BJ (cell line): Measurements from ENCODE around the gene GNG4. TPM values are rescaled to one million over a fixed set of nuclear protein-coding genes. Genes with fewer than 3 reads are reported as not detected.

Experiments used
- CTCF ChIA-PET: fragments of 350-600 bp; formaldehyde crosslinking; extraction: SDS; loops from one replicate; lab custom pipeline; 2021; ENCODE audit warnings: antibody characterized with exemption, inconsistent platforms; lab: Yijun Ruan, JAX
- POLR2A ChIA-PET: fragments of 300-600 bp; sonication (Branson Sonifier 250); formaldehyde crosslinking; extraction: SDS; loops from one replicate; lab custom pipeline; 2021; ENCODE audit warnings: antibody characterized with exemption; lab: Charles Lee
- DNase-seq: peaks from one replicate; pipeline ENCODE4 v3.0.0-alpha.2; 2011; ENCODE audit warnings: low read depth
- H3K27me3 ChIP-seq: 2 replicates; pipeline ENCODE4 v1.6.0; 2011; ENCODE audit warnings: low read length; ENCODE audit not compliant: control insufficient read depth, insufficient read depth
- H3K36me3 ChIP-seq: 2 replicates; pipeline ENCODE4 v1.5.1; 2011; ENCODE audit warnings: low read length; ENCODE audit not compliant: control insufficient read depth, insufficient read depth
- H3K4me3 ChIP-seq: 2 replicates; pipeline ENCODE4 v1.5.1; 2011; ENCODE audit warnings: low read depth, mild to moderate bottlenecking, control low read depth, low read length
- polyA plus RNA-seq: library from polyadenylated mRNA; depleted of rRNA; stranded (reverse); fragments of >200 nt; gene quantifications from 2 replicates; pipeline ENCODE4 v1.2.3, GENCODE V29; 2011
- TF ChIP-seq, protein P1 (sequence below): IDR thresholded peaks from 2 replicates; pipeline ENCODE4 v1.5.1; 2011; ENCODE audit warnings: low read depth, mild to moderate bottlenecking, control low read depth, inconsistent platforms, low read length, moderate library complexity; ENCODE audit not compliant: insufficient read depth

The GNG4 gene
- polyA plus RNA-seq, 1 experiment: 0.09 TPM

- POLR2A ChIA-PET: no interaction called here
Observed at GRCh38 chr1:235513495-235514366, 135.9 kb downstream of the GNG4 start.

DNA sequence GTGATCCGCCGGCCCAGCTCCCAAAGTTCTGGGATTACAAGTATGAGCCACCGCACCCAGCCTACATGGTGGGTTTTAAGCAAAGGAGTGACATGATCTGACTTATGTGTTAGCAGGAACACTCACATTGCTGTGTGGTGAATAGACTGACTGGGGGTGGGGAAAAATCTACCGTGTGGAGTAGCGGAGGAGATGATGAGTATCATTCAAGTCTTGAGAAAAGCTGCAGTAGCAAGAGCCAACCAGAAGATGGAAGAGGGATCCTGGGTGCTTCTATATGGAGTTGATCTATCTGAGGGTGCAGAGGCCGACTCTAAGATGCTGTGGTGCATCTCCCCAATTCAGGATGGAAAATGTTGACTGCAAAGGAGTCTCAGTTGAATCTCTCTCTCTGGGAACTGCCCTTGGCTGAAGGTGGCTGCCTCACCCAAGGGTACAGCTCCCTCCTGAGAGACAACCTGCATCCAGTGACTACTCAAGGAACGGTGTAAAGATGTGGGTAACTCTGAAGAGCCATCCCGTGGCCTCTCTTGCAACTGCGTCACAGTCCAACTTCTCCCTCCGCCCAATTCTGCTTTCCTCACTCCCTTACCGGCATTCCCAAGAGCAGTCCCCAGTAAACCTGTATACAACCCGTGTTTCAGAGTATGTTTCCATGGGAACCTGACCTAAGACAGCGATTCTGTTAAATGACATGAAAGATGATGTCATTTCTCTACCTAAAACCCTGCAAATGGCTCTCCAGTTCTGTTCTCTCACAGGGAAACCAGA lies 137.9 kb downstream of the GNG4 start:
- DNase-seq: no peak
- no peaks in the 10 kb centered on the region for H3K36me3 ChIP-seq
- TF ChIP-seq, protein P1, sequence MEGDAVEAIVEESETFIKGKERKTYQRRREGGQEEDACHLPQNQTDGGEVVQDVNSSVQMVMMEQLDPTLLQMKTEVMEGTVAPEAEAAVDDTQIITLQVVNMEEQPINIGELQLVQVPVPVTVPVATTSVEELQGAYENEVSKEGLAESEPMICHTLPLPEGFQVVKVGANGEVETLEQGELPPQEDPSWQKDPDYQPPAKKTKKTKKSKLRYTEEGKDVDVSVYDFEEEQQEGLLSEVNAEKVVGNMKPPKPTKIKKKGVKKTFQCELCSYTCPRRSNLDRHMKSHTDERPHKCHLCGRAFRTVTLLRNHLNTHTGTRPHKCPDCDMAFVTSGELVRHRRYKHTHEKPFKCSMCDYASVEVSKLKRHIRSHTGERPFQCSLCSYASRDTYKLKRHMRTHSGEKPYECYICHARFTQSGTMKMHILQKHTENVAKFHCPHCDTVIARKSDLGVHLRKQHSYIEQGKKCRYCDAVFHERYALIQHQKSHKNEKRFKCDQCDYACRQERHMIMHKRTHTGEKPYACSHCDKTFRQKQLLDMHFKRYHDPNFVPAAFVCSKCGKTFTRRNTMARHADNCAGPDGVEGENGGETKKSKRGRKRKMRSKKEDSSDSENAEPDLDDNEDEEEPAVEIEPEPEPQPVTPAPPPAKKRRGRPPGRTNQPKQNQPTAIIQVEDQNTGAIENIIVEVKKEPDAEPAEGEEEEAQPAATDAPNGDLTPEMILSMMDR: no peak; the same call in 1 of the 2 replicates
- CTCF ChIA-PET: interaction anchor here (0.6 to 1.6 kb wide), 4 partner anchors 34 to 461 kb away, joined by 3 to 5 read pairs (median 4); no protein-coding TSS in a partner anchor
- H3K4me3 ChIP-seq: no peak overlapping the region
- H3K27me3 ChIP-seq: no peaks in the 10 kb centered on the region
- POLR2A ChIA-PET: no interaction called here

More at GRCh38 chr1:235513495-235514366, 135.9 kb downstream of the GNG4 start:
- TF ChIP-seq, protein P1: peak; percentile 88
- Histone ChIP-seq H3K36me3 (no peaks in the 10 kb centered on the region), H3K4me3 (no peak overlapping the region), H3K27me3 (no peaks in the 10 kb centered on the region)
- DNase-seq: no peak
- CTCF ChIA-PET: interaction anchor here (0.6 to 5.8 kb wide), 15 partner anchors 9 to 529 kb away, joined by 3 to 41 read pairs (median 3); no protein-coding TSS in a partner anchor

GRCh38 chr1:235510823-235511222 lies 138.8 kb downstream of the GNG4 start:
- POLR2A ChIA-PET: no interaction called here
- no peak for DNase-seq
- CTCF ChIA-PET: interaction anchor here (0.6 to 1.2 kb wide), 3 partner anchors 34 to 461 kb away, joined by 3 to 5 read pairs (median 4); no protein-coding TSS in a partner anchor
- H3K36me3 ChIP-seq: no peaks in the 10 kb centered on the region
- H3K4me3 ChIP-seq: no peak overlapping the region
- H3K27me3 ChIP-seq: no peaks in the 10 kb centered on the region
- TF ChIP-seq, protein P1: no peak

DNA sequence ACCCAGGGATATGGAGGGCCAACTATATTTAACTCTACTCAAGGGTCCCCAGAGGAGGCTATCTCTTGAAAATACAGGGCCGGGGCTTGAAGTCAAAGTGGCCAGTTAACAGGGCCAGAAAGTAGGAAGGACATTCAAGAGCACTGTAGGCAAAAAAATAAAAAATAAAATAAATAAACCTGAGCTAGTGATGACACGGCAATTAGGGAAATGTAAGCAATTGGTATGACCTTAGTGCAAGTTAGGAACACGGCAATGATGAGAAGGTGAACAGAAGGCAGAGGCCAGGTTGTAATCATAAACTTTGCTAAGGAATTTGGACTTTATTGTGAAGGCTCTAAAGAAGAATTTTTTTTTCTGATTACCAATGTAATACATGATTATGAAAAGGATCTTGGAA lies 142.0 kb downstream of the GNG4 start:
- Histone ChIP-seq H3K4me3 (no peak overlapping the region), H3K36me3 (no peaks in the 10 kb centered on the region), H3K27me3 (no peaks in the 10 kb centered on the region)
- CTCF ChIA-PET: interaction anchor here (1.0 kb wide), 1 partner anchor 277 kb away, joined by 3 read pairs; no protein-coding TSS in a partner anchor
- POLR2A ChIA-PET: no interaction called here
- TF ChIP-seq, protein P1: no peak
- no peak for DNase-seq
